KMS-11 (cell line): ENCODE measurements around the gene LRRIQ1.

Experiments used
- H2AFZ ChIP-seq: fragments of 200-600 bp; sonication (generic); 2 replicates; pipeline ENCODE4 v1.6.1; 2016; ENCODE audit warnings: antibody characterized with exemption, mixed run types, low read depth
- H3K27ac ChIP-seq: fragments of 200-600 bp; sonication (generic); 2 replicates; pipeline ENCODE4 v1.6.1; 2016; ENCODE audit warnings: mild to moderate bottlenecking, mixed run types
- H3K27me3 ChIP-seq: fragments of 200-600 bp; sonication (generic); 2 replicates; pipeline ENCODE4 v1.6.1; 2017; ENCODE audit warnings: mild to moderate bottlenecking, low read depth, mixed run types, moderate library complexity; ENCODE audit not compliant: insufficient read depth
- H3K36me3 ChIP-seq: fragments of 200-600 bp; sonication (generic); 2 replicates; pipeline ENCODE4 v1.6.1; 2017; ENCODE audit warnings: mild to moderate bottlenecking, mixed run types; ENCODE audit not compliant: insufficient read depth
- H3K4me1 ChIP-seq: fragments of 200-600 bp; sonication (generic); 2 replicates; pipeline ENCODE4 v1.6.1; 2016; ENCODE audit warnings: mild to moderate bottlenecking, low read depth, mixed run types; ENCODE audit not compliant: poor library complexity, severe bottlenecking
- H3K4me2 ChIP-seq: fragments of 200-600 bp; sonication (generic); 2 replicates; pipeline ENCODE4 v1.7.0; 2016; ENCODE audit warnings: mild to moderate bottlenecking, mixed run types
- H3K4me3 ChIP-seq: fragments of 200-600 bp; sonication (generic); IDR thresholded peaks from 2 replicates; pipeline ENCODE4 v1.6.1; 2017; ENCODE audit warnings: low read depth, low read length, mixed read lengths; ENCODE audit not compliant: insufficient read depth
- H3K79me2 ChIP-seq: fragments of 200-600 bp; sonication (generic); 2 replicates; pipeline ENCODE4 v1.6.1; 2016; ENCODE audit warnings: low read depth, mixed run types; ENCODE audit not compliant: insufficient read depth
- H3K9ac ChIP-seq: fragments of 200-600 bp; sonication (generic); 2 replicates; pipeline ENCODE4 v1.6.1; 2016; ENCODE audit warnings: mild to moderate bottlenecking, mixed run types
- H4K20me1 ChIP-seq: fragments of 200-600 bp; sonication (generic); 2 replicates; pipeline ENCODE4 v1.6.1; 2016; ENCODE audit warnings: mild to moderate bottlenecking, mixed run types; ENCODE audit not compliant: insufficient read depth
- TF ChIP-seq, protein P1 (sequence below): fragments of 200-600 bp; sonication (generic); conservative IDR thresholded peaks from 2 replicates; pipeline ENCODE4 v1.6.1; 2017; ENCODE audit warnings: low read depth, mild to moderate bottlenecking, antibody characterized with exemption, low read length, moderate library complexity, mixed read lengths

Gene LRRIQ1

DNA sequence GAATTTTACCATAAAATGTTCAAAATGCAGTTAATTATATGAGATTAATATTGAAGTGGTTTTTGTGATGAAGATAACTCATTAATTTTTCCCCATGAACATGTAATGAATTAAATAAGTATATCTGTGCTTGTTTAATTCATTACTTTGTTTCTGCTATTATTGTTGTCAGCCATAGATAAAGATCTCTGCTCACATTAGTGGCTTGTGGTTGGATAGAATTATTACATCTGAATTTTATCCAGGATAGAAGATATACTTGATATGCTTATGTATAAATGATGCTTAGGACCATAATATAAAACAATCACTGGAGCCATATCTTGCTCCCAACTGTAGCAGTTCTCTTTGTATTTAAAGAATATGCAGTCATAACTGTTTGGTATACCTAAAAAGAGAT lies 18.5 kb upstream of the LRRIQ1 start:
- no peaks in the 10 kb centered on the region for H3K4me1 ChIP-seq
- no peak overlapping the region for H3K27ac ChIP-seq
- no peak overlapping the region for H2AFZ ChIP-seq
- no peak overlapping the region for H3K9ac ChIP-seq
- no peak overlapping the region for H3K4me3 ChIP-seq
- no peak overlapping the region for H3K4me2 ChIP-seq
- H4K20me1 ChIP-seq = no peaks in the 10 kb centered on the region
- TF ChIP-seq, protein P1, sequence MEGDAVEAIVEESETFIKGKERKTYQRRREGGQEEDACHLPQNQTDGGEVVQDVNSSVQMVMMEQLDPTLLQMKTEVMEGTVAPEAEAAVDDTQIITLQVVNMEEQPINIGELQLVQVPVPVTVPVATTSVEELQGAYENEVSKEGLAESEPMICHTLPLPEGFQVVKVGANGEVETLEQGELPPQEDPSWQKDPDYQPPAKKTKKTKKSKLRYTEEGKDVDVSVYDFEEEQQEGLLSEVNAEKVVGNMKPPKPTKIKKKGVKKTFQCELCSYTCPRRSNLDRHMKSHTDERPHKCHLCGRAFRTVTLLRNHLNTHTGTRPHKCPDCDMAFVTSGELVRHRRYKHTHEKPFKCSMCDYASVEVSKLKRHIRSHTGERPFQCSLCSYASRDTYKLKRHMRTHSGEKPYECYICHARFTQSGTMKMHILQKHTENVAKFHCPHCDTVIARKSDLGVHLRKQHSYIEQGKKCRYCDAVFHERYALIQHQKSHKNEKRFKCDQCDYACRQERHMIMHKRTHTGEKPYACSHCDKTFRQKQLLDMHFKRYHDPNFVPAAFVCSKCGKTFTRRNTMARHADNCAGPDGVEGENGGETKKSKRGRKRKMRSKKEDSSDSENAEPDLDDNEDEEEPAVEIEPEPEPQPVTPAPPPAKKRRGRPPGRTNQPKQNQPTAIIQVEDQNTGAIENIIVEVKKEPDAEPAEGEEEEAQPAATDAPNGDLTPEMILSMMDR = no peak
- no peaks in the 10 kb centered on the region for H3K27me3 ChIP-seq
- no peaks in the 10 kb centered on the region for H3K36me3 ChIP-seq
- no peaks in the 10 kb centered on the region for H3K79me2 ChIP-seq

DNA sequence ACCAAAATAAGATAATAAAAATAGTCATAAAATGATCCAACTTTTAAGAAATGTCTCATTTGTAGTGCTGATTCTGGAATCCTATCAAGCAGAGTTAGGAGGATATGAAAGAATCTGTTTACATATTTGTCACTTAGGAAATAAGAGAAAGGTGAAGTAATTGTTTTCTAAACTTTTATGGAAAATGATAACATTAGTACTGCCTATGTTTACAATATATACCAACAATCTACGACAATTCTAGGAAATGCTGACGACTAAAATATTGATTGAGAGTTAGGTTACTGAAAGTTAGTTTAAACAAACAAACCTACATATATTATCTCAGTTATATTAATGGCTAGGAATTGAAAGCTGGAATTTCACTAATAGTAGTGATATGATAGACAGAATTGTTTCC lies 18.1 kb upstream of the LRRIQ1 start:
- H3K4me3 ChIP-seq = no peak overlapping the region
- TF ChIP-seq, protein P1 = no peak
- H2AFZ ChIP-seq = no peak overlapping the region
- H3K27me3 ChIP-seq = no peaks in the 10 kb centered on the region
- no peaks in the 10 kb centered on the region for H3K4me1 ChIP-seq
- H3K36me3 ChIP-seq = no peaks in the 10 kb centered on the region
- H3K9ac ChIP-seq = no peak overlapping the region
- H4K20me1 ChIP-seq = no peaks in the 10 kb centered on the region
- no peaks in the 10 kb centered on the region for H3K79me2 ChIP-seq
- H3K4me2 ChIP-seq = no peak overlapping the region
- no peak overlapping the region for H3K27ac ChIP-seq

DNA sequence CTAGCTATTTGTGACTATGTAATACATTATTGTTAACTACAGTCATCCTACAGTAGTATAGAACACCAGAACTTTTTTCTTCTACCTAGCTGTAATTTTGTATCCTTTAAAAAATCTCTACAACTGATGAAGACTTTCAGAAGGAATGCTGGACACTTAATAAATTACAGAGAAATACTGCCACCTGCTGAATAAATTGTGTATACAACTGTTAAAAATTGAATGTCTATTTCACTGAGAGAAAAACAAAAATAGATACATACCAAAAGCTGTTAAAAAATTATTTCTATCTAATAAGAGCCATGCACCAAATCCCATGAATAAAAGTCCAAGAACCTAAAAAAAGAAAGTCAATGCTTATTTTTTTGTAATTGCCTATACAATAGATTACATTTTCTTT lies 6.7 kb upstream of the LRRIQ1 start:
- Histone ChIP-seq H3K4me2 (no peak overlapping the region), H3K36me3 (no peaks in the 10 kb centered on the region), H3K79me2 (no peaks in the 10 kb centered on the region), H3K27ac (no peak overlapping the region), H3K4me3 (no peak overlapping the region), H3K9ac (no peak overlapping the region), H2AFZ (no peak overlapping the region), H3K4me1 (no peaks in the 10 kb centered on the region), H3K27me3 (no peaks in the 10 kb centered on the region), H4K20me1 (no peaks in the 10 kb centered on the region)
- TF ChIP-seq, protein P1 = peak; percentile 75

DNA sequence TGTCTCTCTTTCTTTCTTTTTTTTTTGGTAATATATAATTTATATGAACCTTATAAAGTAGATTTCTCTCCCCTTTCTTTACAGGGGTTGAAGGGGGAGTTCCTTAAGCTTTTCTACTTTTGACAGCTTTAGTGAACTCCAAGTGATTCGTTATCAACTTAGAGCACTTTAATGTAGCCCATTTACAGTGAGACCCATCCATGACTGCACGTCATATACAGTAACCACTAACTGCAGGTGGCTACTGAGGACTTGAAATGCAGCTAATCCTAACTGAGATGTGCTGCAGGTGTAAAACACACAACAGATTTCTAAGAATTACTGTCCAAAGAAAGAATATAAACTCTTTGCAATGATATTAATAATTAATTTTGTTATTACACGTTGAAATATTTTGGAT lies 582 bp downstream of the LRRIQ1 start:
- peak overlapping the region; percentile 85 for H2AFZ ChIP-seq
- no peaks in the 10 kb centered on the region for H3K79me2 ChIP-seq
- peaks cover 11% of the 10 kb centered on the region for H3K4me1 ChIP-seq
- no peaks in the 10 kb centered on the region for H4K20me1 ChIP-seq
- H3K27me3 ChIP-seq = no peaks in the 10 kb centered on the region
- H3K4me2 ChIP-seq = peak overlapping the region; percentile 90
- H3K9ac ChIP-seq = peak overlapping the region; percentile 70
- TF ChIP-seq, protein P1 = no peak
- H3K36me3 ChIP-seq = no peaks in the 10 kb centered on the region
- no peak overlapping the region for H3K4me3 ChIP-seq
- peak overlapping the region; percentile 69 for H3K27ac ChIP-seq
